GM23338 (cell line): ENCODE measurements around the gene PDSS1. TPM values are rescaled to one million over a fixed set of nuclear protein-coding genes. Genes with fewer than 3 reads are reported as not detected.

Source experiments
- ATAC-seq: fragments of 200-7000 bp; cut with Tn5 transposase; 3 replicates; pipeline ENCODE4 v1.9.1; 2020
- DNase-seq: peaks from one replicate; pipeline ENCODE4 v3.0.0-alpha.2; 2015; ENCODE audit warnings: low spot score
- H2AFZ ChIP-seq: fragments of 200-600 bp; sonication (generic); 2 replicates; pipeline ENCODE4 v1.8.0; 2016; ENCODE audit warnings: antibody characterized with exemption, mild to moderate bottlenecking, moderate library complexity
- H3F3A ChIP-seq: fragments of 200-600 bp; sonication (generic); replicated peaks from 2 replicates; pipeline ENCODE4 v1.8.0; 2017; ENCODE audit warnings: antibody characterized with exemption, mixed run types, low read depth
- H3K27ac ChIP-seq: fragments of 200-600 bp; sonication (generic); 2 replicates; pipeline ENCODE4 v1.6.1; 2016; ENCODE audit warnings: low read depth
- H3K27me3 ChIP-seq: fragments of 200-600 bp; sonication (generic); 2 replicates; pipeline ENCODE4 v1.8.0; 2016; ENCODE audit warnings: mild to moderate bottlenecking, mixed run types, moderate library complexity; ENCODE audit not compliant: insufficient read depth
- H3K36me3 ChIP-seq: fragments of 200-600 bp; sonication (generic); 2 replicates; pipeline ENCODE4 v1.8.0; 2016; ENCODE audit warnings: mild to moderate bottlenecking; ENCODE audit not compliant: insufficient read depth
- H3K4me1 ChIP-seq: fragments of 200-600 bp; sonication (generic); 2 replicates; pipeline ENCODE4 v1.8.0; 2016; ENCODE audit warnings: mild to moderate bottlenecking, moderate library complexity; ENCODE audit not compliant: insufficient read depth
- H3K4me2 ChIP-seq: fragments of 200-600 bp; sonication (generic); 2 replicates; pipeline ENCODE4 v1.7.1; 2017; ENCODE audit warnings: mixed run types
- H3K4me3 ChIP-seq: fragments of 200-600 bp; sonication (generic); 2 replicates; pipeline ENCODE4 v1.6.1; 2016; ENCODE audit warnings: mixed run types
- H3K79me2 ChIP-seq: fragments of 200-600 bp; sonication (generic); replicated peaks from 2 replicates; pipeline ENCODE4 v1.8.0; 2017; ENCODE audit warnings: mild to moderate bottlenecking; ENCODE audit not compliant: insufficient read depth
- H3K9me2 ChIP-seq: fragments of 200-600 bp; sonication (generic); 2 replicates; pipeline ENCODE4 v1.8.0; 2017; ENCODE audit not compliant: insufficient read depth
- H4K20me1 ChIP-seq: fragments of 200-600 bp; sonication (generic); replicated peaks from 2 replicates; pipeline ENCODE4 v1.8.0; 2017; ENCODE audit warnings: mild to moderate bottlenecking; ENCODE audit not compliant: insufficient read depth
- H3K27ac Mint-ChIP-seq: 2 replicates; pipeline ENCODE4 v1.8.0; 2020; ENCODE audit warnings: inconsistent platforms, mild to moderate bottlenecking, moderate library complexity, mixed read lengths
- H3K27me3 Mint-ChIP-seq: 3 replicates; pipeline ENCODE4 v1.8.0; 2022; ENCODE audit warnings: low read depth, mild to moderate bottlenecking, moderate library complexity, mixed read lengths, inconsistent platforms; ENCODE audit not compliant: insufficient read depth, poor library complexity
- H3K36me3 Mint-ChIP-seq: 3 replicates; pipeline ENCODE4 v1.8.0; 2021; ENCODE audit warnings: low read depth, mild to moderate bottlenecking, inconsistent platforms, moderate library complexity, mixed read lengths
- H3K4me1 Mint-ChIP-seq: 3 replicates; pipeline ENCODE4 v1.8.0; 2020; ENCODE audit warnings: mild to moderate bottlenecking, inconsistent platforms, mixed read lengths
- H3K4me3 Mint-ChIP-seq: 3 replicates; pipeline ENCODE4 v1.8.0; 2021; ENCODE audit warnings: moderate library complexity, mild to moderate bottlenecking, inconsistent platforms, mixed read lengths
- H3K9me3 Mint-ChIP-seq: 3 replicates; pipeline ENCODE4 v1.8.0; 2020; ENCODE audit warnings: moderate library complexity, mild to moderate bottlenecking, inconsistent platforms, mixed read lengths
- CREB1 ChIP-seq: fragments of 250-450 bp; sonication (Bioruptor Pico); IDR thresholded peaks from 2 replicates; pipeline ENCODE4 v1.5.0; 2020; ENCODE audit warnings: low read depth, mild to moderate bottlenecking, moderate library complexity
- EZH2 ChIP-seq: fragments of 200-600 bp; sonication (generic); IDR thresholded peaks from one replicate; pipeline ENCODE4 v1.8.0; 2017; ENCODE audit warnings: antibody characterized with exemption, mild to moderate bottlenecking, low read depth; ENCODE audit not compliant: unreplicated experiment
- EZH2phosphoT487 ChIP-seq: fragments of 200-600 bp; sonication (generic); IDR thresholded peaks from one replicate; pipeline ENCODE4 v1.8.1; 2018; ENCODE audit warnings: antibody characterized with exemption; ENCODE audit not compliant: unreplicated experiment
- JUNB ChIP-seq: IDR thresholded peaks from one replicate; pipeline ENCODE4 v1.6.1; 2016; ENCODE audit warnings: antibody characterized with exemption; ENCODE audit not compliant: unreplicated experiment
- NANOG ChIP-seq: IDR thresholded peaks from 2 replicates; pipeline ENCODE4 v1.6.1; 2016; ENCODE audit warnings: antibody characterized with exemption, borderline replicate concordance
- POLR2AphosphoS5 ChIP-seq: IDR thresholded peaks from 2 replicates; pipeline ENCODE4 v1.6.1; 2016; ENCODE audit warnings: antibody characterized with exemption, low read depth
- ZNF114 ChIP-seq: fragments of 250-450 bp; sonication (Bioruptor Pico); IDR thresholded peaks from 2 replicates; pipeline ENCODE4 v1.5.0; 2020; ENCODE audit warnings: mild to moderate bottlenecking, moderate library complexity
- ZNF331 ChIP-seq: fragments of 250-450 bp; sonication (Bioruptor Pico); IDR thresholded peaks from 2 replicates; pipeline ENCODE4 v1.5.0; 2020; ENCODE audit warnings: low read depth, mild to moderate bottlenecking, moderate library complexity
- polyA plus RNA-seq: library from polyadenylated mRNA; unstranded; fragments of >200 nt; fragmentation: Nextera tagmentation; extraction: Ambion mirVana; gene quantifications from 2 replicates; pipeline ENCODE4 v1.2.1, GENCODE V29; 2016
- total RNA-seq: library from RNA; depleted of rRNA; stranded (reverse); fragments of >200 nt; shearing (Covaris generic); gene quantifications from 2 replicates; pipeline ENCODE4 v1.2.3, GENCODE V29; 2014
- TF ChIP-seq, protein P1 (sequence below): fragments of 250-450 bp; sonication (Bioruptor Pico); IDR thresholded peaks from 2 replicates; pipeline ENCODE4 v1.5.0; 2020; ENCODE audit warnings: mild to moderate bottlenecking, moderate library complexity
- TF ChIP-seq, protein P2 (sequence below): IDR thresholded peaks from one replicate; pipeline ENCODE4 v1.6.1; 2018; ENCODE audit warnings: antibody characterized with exemption; ENCODE audit not compliant: unreplicated experiment
- TF ChIP-seq, protein P3 (sequence below), 2 experiments: fragments of 200-600 bp in 1 of 2; sonication (generic) in 1 of 2; conservative IDR thresholded peaks; 2 replicates each; pipeline versions ENCODE4 v1.5.1 to v1.6.1; 2016 to 2017; ENCODE audit warnings: antibody characterized with exemption in 2 of 2, low read depth in 2 of 2, mild to moderate bottlenecking in 2 of 2, moderate library complexity in 1 of 2

The PDSS1 gene
- total and polyA plus RNA-seq, 2 experiments from 2014 or later: 21.5 to 26.2 TPM

DNA sequence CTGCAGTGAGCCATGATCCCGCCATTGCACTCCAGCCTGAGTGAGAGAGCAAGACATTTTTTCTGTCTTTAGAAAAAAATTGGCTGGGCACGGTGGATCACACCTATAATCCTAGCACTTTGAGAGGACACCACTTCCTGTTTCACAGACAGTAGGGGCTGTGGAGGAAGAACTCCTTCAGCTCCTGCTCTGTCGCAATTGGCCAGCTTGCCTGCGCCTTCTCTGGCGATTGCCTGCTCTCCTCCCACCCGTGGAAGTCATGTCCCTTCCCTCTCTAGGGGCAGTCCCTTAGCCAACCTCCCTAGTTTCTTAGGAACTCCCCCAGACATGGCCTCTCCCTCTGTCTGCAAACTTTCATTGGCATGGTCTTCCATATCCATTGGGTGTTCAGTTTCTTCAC lies 8.7 kb downstream of the PDSS1 start:
- Histone ChIP-seq H3K4me1 (no peaks in the 10 kb centered on the region), H4K20me1 (peaks cover 12% of the 10 kb centered on the region; the same call in 1 of the 2 replicates), H3K4me2 (no peak overlapping the region), H3K27ac (no peak overlapping the region), H2AFZ (no peak overlapping the region), H3K36me3 (peaks cover 22% of the 10 kb centered on the region), H3K4me3 (no peak overlapping the region), H3K27me3 (no peaks in the 10 kb centered on the region), H3F3A (no peaks in the 10 kb centered on the region), H3K9me2 (no peaks in the 10 kb centered on the region), H3K79me2 (peaks cover 25% of the 10 kb centered on the region)
- Mint-ChIP-seq H3K27ac (no peak overlapping the region), H3K9me3 (no peaks in the 10 kb centered on the region; the same call in 2 of the 3 replicates), H3K4me1 (no peaks in the 10 kb centered on the region; the same call in 2 of the 3 replicates), H3K27me3 (no peaks in the 10 kb centered on the region), H3K36me3 (peaks cover 68% of the 10 kb centered on the region), H3K4me3 (no peak overlapping the region)
- ATAC-seq (no peak), DNase-seq (no peak)
- TF ChIP-seq POLR2AphosphoS5 (no peak), ZNF331 (CRISPR knock-in tag) (no peak), ZNF114 (CRISPR knock-in tag) (no peak), JUNB (no peak), CREB1 (CRISPR knock-in tag) (no peak), EZH2 (no peak)
- TF ChIP-seq, protein P1, sequence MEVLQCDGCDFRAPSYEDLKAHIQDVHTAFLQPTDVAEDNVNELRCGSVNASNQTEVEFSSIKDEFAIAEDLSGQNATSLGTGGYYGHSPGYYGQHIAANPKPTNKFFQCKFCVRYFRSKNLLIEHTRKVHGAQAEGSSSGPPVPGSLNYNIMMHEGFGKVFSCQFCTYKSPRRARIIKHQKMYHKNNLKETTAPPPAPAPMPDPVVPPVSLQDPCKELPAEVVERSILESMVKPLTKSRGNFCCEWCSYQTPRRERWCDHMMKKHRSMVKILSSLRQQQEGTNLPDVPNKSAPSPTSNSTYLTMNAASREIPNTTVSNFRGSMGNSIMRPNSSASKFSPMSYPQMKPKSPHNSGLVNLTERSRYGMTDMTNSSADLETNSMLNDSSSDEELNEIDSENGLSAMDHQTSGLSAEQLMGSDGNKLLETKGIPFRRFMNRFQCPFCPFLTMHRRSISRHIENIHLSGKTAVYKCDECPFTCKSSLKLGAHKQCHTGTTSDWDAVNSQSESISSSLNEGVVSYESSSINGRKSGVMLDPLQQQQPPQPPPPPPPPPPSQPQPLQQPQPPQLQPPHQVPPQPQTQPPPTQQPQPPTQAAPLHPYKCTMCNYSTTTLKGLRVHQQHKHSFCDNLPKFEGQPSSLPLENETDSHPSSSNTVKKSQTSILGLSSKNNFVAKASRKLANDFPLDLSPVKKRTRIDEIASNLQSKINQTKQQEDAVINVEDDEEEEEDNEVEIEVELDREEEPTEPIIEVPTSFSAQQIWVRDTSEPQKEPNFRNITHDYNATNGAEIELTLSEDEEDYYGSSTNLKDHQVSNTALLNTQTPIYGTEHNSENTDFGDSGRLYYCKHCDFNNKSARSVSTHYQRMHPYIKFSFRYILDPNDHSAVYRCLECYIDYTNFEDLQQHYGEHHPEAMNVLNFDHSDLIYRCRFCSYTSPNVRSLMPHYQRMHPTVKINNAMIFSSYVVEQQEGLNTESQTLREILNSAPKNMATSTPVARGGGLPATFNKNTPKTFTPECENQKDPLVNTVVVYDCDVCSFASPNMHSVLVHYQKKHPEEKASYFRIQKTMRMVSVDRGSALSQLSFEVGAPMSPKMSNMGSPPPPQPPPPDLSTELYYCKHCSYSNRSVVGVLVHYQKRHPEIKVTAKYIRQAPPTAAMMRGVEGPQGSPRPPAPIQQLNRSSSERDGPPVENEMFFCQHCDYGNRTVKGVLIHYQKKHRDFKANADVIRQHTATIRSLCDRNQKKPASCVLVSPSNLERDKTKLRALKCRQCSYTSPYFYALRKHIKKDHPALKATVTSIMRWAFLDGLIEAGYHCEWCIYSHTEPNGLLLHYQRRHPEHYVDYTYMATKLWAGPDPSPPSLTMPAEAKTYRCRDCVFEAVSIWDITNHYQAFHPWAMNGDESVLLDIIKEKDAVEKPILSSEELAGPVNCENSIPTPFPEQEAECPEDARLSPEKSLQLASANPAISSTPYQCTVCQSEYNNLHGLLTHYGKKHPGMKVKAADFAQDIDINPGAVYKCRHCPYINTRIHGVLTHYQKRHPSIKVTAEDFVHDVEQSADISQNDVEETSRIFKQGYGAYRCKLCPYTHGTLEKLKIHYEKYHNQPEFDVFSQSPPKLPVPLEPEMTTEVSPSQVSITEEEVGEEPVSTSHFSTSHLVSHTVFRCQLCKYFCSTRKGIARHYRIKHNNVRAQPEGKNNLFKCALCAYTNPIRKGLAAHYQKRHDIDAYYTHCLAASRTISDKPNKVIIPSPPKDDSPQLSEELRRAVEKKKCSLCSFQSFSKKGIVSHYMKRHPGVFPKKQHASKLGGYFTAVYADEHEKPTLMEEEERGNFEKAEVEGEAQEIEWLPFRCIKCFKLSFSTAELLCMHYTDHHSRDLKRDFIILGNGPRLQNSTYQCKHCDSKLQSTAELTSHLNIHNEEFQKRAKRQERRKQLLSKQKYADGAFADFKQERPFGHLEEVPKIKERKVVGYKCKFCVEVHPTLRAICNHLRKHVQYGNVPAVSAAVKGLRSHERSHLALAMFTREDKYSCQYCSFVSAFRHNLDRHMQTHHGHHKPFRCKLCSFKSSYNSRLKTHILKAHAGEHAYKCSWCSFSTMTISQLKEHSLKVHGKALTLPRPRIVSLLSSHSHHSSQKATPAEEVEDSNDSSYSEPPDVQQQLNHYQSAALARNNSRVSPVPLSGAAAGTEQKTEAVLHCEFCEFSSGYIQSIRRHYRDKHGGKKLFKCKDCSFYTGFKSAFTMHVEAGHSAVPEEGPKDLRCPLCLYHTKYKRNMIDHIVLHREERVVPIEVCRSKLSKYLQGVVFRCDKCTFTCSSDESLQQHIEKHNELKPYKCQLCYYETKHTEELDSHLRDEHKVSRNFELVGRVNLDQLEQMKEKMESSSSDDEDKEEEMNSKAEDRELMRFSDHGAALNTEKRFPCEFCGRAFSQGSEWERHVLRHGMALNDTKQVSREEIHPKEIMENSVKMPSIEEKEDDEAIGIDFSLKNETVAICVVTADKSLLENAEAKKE (CRISPR knock-in tag): no peak

DNA sequence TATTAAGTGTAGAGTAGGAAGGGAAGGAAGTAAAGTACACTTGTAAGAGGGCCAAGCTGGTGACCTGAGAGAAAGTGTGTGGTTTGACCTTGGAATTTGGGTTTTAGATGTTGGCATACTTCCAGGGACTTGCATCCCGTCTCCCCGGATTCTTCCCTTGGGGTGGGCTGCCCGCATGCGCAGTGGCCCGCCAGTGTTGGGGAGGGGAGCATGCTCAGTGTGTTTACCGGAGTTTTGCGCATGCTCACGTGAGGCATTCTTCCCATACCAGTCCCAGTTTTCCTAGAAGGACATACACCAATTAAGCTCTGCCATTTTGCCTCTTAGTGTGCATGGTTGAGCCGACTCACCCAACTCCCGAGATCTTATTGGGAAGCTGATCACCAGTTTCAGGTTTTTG lies 9.4 kb downstream of the PDSS1 start:
- peaks cover 17% of the 10 kb centered on the region for H3K79me2 ChIP-seq
- no peak overlapping the region for H3K4me2 ChIP-seq
- ATAC-seq: no peak
- H2AFZ ChIP-seq: no peak overlapping the region
- peak overlapping the region; percentile 74; the same call in 1 of the 2 replicates for H3K27ac Mint-ChIP-seq
- H3K36me3 Mint-ChIP-seq: peaks cover 61% of the 10 kb centered on the region
- H3K4me3 ChIP-seq: no peak overlapping the region
- H3K9me3 Mint-ChIP-seq: no peaks in the 10 kb centered on the region
- no peaks in the 10 kb centered on the region for H3K27me3 Mint-ChIP-seq
- no peaks in the 10 kb centered on the region for H3K4me1 ChIP-seq
- H3K4me3 Mint-ChIP-seq: no peak overlapping the region
- peaks cover 22% of the 10 kb centered on the region for H3K36me3 ChIP-seq
- no peaks in the 10 kb centered on the region for H3K9me2 ChIP-seq
- H3F3A ChIP-seq: no peaks in the 10 kb centered on the region
- DNase-seq: no peak
- peaks cover 12% of the 10 kb centered on the region; the same call in 1 of the 2 replicates for H4K20me1 ChIP-seq
- no peak overlapping the region for H3K27ac ChIP-seq
- H3K27me3 ChIP-seq: no peaks in the 10 kb centered on the region
- H3K4me1 Mint-ChIP-seq: no peaks in the 10 kb centered on the region; the same call in 2 of the 3 replicates
- TF ChIP-seq ZNF114 (CRISPR knock-in tag) (no peak), EZH2phosphoT487 (no peak), JUNB (no peak), CREB1 (CRISPR knock-in tag) (no peak), ZNF331 (CRISPR knock-in tag) (no peak), NANOG (no peak)
- TF ChIP-seq, protein P2, sequence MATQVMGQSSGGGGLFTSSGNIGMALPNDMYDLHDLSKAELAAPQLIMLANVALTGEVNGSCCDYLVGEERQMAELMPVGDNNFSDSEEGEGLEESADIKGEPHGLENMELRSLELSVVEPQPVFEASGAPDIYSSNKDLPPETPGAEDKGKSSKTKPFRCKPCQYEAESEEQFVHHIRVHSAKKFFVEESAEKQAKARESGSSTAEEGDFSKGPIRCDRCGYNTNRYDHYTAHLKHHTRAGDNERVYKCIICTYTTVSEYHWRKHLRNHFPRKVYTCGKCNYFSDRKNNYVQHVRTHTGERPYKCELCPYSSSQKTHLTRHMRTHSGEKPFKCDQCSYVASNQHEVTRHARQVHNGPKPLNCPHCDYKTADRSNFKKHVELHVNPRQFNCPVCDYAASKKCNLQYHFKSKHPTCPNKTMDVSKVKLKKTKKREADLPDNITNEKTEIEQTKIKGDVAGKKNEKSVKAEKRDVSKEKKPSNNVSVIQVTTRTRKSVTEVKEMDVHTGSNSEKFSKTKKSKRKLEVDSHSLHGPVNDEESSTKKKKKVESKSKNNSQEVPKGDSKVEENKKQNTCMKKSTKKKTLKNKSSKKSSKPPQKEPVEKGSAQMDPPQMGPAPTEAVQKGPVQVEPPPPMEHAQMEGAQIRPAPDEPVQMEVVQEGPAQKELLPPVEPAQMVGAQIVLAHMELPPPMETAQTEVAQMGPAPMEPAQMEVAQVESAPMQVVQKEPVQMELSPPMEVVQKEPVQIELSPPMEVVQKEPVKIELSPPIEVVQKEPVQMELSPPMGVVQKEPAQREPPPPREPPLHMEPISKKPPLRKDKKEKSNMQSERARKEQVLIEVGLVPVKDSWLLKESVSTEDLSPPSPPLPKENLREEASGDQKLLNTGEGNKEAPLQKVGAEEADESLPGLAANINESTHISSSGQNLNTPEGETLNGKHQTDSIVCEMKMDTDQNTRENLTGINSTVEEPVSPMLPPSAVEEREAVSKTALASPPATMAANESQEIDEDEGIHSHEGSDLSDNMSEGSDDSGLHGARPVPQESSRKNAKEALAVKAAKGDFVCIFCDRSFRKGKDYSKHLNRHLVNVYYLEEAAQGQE: no peak
- TF ChIP-seq, protein P3, sequence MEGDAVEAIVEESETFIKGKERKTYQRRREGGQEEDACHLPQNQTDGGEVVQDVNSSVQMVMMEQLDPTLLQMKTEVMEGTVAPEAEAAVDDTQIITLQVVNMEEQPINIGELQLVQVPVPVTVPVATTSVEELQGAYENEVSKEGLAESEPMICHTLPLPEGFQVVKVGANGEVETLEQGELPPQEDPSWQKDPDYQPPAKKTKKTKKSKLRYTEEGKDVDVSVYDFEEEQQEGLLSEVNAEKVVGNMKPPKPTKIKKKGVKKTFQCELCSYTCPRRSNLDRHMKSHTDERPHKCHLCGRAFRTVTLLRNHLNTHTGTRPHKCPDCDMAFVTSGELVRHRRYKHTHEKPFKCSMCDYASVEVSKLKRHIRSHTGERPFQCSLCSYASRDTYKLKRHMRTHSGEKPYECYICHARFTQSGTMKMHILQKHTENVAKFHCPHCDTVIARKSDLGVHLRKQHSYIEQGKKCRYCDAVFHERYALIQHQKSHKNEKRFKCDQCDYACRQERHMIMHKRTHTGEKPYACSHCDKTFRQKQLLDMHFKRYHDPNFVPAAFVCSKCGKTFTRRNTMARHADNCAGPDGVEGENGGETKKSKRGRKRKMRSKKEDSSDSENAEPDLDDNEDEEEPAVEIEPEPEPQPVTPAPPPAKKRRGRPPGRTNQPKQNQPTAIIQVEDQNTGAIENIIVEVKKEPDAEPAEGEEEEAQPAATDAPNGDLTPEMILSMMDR (conservative IDR thresholded peaks at IDR 0.05; ENCODE audit: low read depth in 2 of 2): no peak
